ENCODE measurements around the gene TADA2A.
"Not testable (repeated sequence)": the region's sequence is repeated elsewhere in the genome, so short reads cannot be mapped to it uniquely, and the experiment has no call there.

DNA sequence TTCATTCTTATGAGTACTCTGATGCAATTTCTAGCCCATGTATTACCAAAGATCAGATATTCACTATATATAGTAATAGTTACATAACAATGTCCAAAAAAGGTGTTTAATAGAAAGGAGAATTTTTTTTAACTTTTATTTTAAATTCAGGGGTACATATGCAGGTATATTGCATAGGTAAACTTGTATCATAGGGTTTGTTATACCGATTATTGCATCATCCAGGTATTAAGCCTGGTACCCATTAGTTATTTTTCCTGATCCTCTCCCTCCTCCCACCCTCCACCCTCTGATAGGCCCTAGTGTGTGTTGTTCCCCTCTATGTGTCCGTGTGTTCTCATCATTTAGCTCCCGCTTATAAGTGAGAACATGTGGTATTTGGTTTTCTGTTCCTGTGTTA is 51.1 kb downstream of the TADA2A start:
- TF ChIP-seq, protein P1, sequence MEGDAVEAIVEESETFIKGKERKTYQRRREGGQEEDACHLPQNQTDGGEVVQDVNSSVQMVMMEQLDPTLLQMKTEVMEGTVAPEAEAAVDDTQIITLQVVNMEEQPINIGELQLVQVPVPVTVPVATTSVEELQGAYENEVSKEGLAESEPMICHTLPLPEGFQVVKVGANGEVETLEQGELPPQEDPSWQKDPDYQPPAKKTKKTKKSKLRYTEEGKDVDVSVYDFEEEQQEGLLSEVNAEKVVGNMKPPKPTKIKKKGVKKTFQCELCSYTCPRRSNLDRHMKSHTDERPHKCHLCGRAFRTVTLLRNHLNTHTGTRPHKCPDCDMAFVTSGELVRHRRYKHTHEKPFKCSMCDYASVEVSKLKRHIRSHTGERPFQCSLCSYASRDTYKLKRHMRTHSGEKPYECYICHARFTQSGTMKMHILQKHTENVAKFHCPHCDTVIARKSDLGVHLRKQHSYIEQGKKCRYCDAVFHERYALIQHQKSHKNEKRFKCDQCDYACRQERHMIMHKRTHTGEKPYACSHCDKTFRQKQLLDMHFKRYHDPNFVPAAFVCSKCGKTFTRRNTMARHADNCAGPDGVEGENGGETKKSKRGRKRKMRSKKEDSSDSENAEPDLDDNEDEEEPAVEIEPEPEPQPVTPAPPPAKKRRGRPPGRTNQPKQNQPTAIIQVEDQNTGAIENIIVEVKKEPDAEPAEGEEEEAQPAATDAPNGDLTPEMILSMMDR (optimal IDR thresholded peaks at IDR 0.05 in 1 of 3, IDR thresholded peaks at IDR 0.05 in 1 of 3, conservative IDR thresholded peaks at IDR 0.05 in 1 of 3; ENCODE audit: extremely low read depth in 1 of 3, insufficient read depth in 2 of 3, low read length in 3 of 3): not testable (repeated sequence)
- TF ChIP-seq EZH2 (IDR thresholded peaks at IDR 0.05; ENCODE audit: low read length): not testable (repeated sequence)

Data from keratinocyte (primary cell).